Natural killer cell (primary cell): ENCODE measurements around the gene CEP85. TPM values are rescaled to one million over a fixed set of nuclear protein-coding genes. Genes with fewer than 3 reads are reported as not detected.

Experiments
- ATAC-seq, 3 donors: fragments of 150-1000 bp in 2 of 3; fragments of 200-7000 bp in 1 of 3; cut with Tn5 transposase; 1 replicate in 1 of 3; 2 replicates in 2 of 3; pipeline ENCODE4 v1.10.0; 2021; ENCODE audit warnings: mild to moderate bottlenecking in 2 of 3, moderate library complexity in 2 of 3
- DNase-seq, 2 donors: peaks; one replicate each; pipeline versions ENCODE4 v3.0.0 to v3.0.0-alpha.2; 2013 to 2021; ENCODE audit warnings: mixed read lengths in 1 of 2
- H3K27ac ChIP-seq: one replicate; pipeline ENCODE4 v1.5.1; 2013; ENCODE audit warnings: mild to moderate bottlenecking, low read length
- H3K27me3 ChIP-seq: one replicate; pipeline ENCODE4 v1.6.1; 2013; ENCODE audit warnings: low read length; ENCODE audit not compliant: control insufficient read depth, insufficient read depth
- H3K36me3 ChIP-seq: one replicate; pipeline ENCODE4 v1.6.1; 2013; ENCODE audit warnings: low read length; ENCODE audit not compliant: control insufficient read depth, insufficient read depth
- H3K4me1 ChIP-seq: one replicate; pipeline ENCODE4 v1.6.1; 2013; ENCODE audit warnings: low read length; ENCODE audit not compliant: control insufficient read depth, insufficient read depth
- H3K4me3 ChIP-seq: one replicate; pipeline ENCODE4 v1.5.1; 2013; ENCODE audit warnings: low read length
- H3K9me3 ChIP-seq: one replicate; pipeline ENCODE4 v1.6.1; 2013; ENCODE audit warnings: low read length; ENCODE audit not compliant: control insufficient read depth, insufficient read depth
- H3K27ac Mint-ChIP-seq, 2 donors: one replicate each; pipeline ENCODE4 v1.8.0; 2022; ENCODE audit warnings: mild to moderate bottlenecking in 2 of 2, mixed read lengths in 2 of 2, moderate library complexity in 1 of 2
- H3K27me3 Mint-ChIP-seq, 2 donors: one replicate each; pipeline ENCODE4 v1.8.0; 2022; ENCODE audit warnings: low read depth in 2 of 2, mixed read lengths in 2 of 2
- H3K36me3 Mint-ChIP-seq: one replicate; pipeline ENCODE4 v1.8.0; 2022; ENCODE audit warnings: mixed read lengths
- H3K4me1 Mint-ChIP-seq, 2 donors: one replicate each; pipeline ENCODE4 v1.8.0; 2022; ENCODE audit warnings: mixed read lengths in 2 of 2
- H3K4me3 Mint-ChIP-seq: one replicate; pipeline ENCODE4 v1.8.0; 2022; ENCODE audit warnings: mild to moderate bottlenecking, moderate library complexity, mixed read lengths
- H3K9me3 Mint-ChIP-seq, 2 donors: one replicate each; pipeline ENCODE4 v1.8.0; 2022; ENCODE audit warnings: mixed read lengths in 2 of 2
- CTCF ChIP-seq: fragments of 200-600 bp; IDR thresholded peaks from one replicate; pipeline ENCODE4 v1.8.0; 2022; ENCODE audit warnings: antibody characterized with exemption
- WGBS: methylation state at CpG from one replicate; pipeline ENCODE4 v1.1.7; 2013; ENCODE audit warnings: missing lambda C conversion rate; ENCODE audit not compliant: insufficient coverage; 5-methylcytosine and 5-hydroxymethylcytosine counted together
- intact Hi-C: fragments of 100-400 bp; cut with micrococcal nuclease; formaldehyde crosslinking; loops from one replicate; pipeline ENCODE4 v1.14.2; 2022
- total RNA-seq, 4 donors: library from RNA; stranded (reverse); fragments of 120-200 nt in 1 of 4; gene quantifications; one replicate each; pipeline versions ENCODE4 v1.2.3 to v1.2.4, GENCODE V29; 2013 to 2022

CEP85 gene
- total RNA-seq, 3 donors from 2014 or later (not counting 1 experiment from before 2014, with no cell fraction given) = 13.0 to 20.4 (median 18.0) TPM

GRCh38 chr1:26281091-26281958 lies 47.3 kb downstream of the CEP85 start:
- TF ChIP-seq CTCF = no peak
- no peaks in the 10 kb centered on the region for H3K36me3 Mint-ChIP-seq
- H3K27me3 Mint-ChIP-seq = no peaks in the 10 kb centered on the region
- WGBS = 91% methylated on average over 5 of the region's 5 CpGs
- peak overlapping the region; percentile 93 for H3K4me3 Mint-ChIP-seq
- no peak for ATAC-seq
- peak overlapping the region; percentile 82 to 86 for H3K27ac Mint-ChIP-seq
- H3K4me1 Mint-ChIP-seq = peaks cover 73 to 90% of the 10 kb centered on the region in 2 donors
- Histone ChIP-seq H3K27me3 (no peaks in the 10 kb centered on the region), H3K4me1 (peaks cover 97% of the 10 kb centered on the region), H3K9me3 (no peaks in the 10 kb centered on the region), H3K36me3 (peaks cover 32% of the 10 kb centered on the region), H3K27ac (peak overlapping the region; percentile 51), H3K4me3 (peak overlapping the region; percentile 3)
- no peaks in the 10 kb centered on the region for H3K9me3 Mint-ChIP-seq
- intact Hi-C loops = no loop called here
- peak in 1 of 2 donors; percentile 35 for DNase-seq

GRCh38 chr1:26281971-26282370 lies 48.0 kb downstream of the CEP85 start:
- ATAC-seq (no peak), DNase-seq (no peak)
- Mint-ChIP-seq H3K4me3 (peak overlapping the region; percentile 93), H3K27me3 (no peaks in the 10 kb centered on the region), H3K4me1 (peaks cover 70 to 90% of the 10 kb centered on the region in 2 donors), H3K9me3 (no peaks in the 10 kb centered on the region), H3K36me3 (no peaks in the 10 kb centered on the region), H3K27ac (peak overlapping the region; percentile 86 to 96)
- intact Hi-C loops = no loop called here
- TF ChIP-seq CTCF = no peak
- Histone ChIP-seq H3K36me3 (peaks cover 31% of the 10 kb centered on the region), H3K4me1 (peaks cover 97% of the 10 kb centered on the region), H3K4me3 (no peak overlapping the region), H3K27me3 (no peaks in the 10 kb centered on the region), H3K9me3 (no peaks in the 10 kb centered on the region), H3K27ac (peak overlapping the region; percentile 17)
- 58% methylated on average over 15 of the region's 15 CpGs for WGBS

- Histone ChIP-seq H3K27ac (no peak overlapping the region), H3K4me3 (no peak overlapping the region), H3K9me3 (no peaks in the 10 kb centered on the region), H3K4me1 (peaks cover 97% of the 10 kb centered on the region), H3K27me3 (no peaks in the 10 kb centered on the region), H3K36me3 (peaks cover 27% of the 10 kb centered on the region)
- intact Hi-C loops = no loop called here
- Mint-ChIP-seq H3K27me3 (no peaks in the 10 kb centered on the region), H3K4me3 (peak overlapping the region; percentile 21), H3K36me3 (no peaks in the 10 kb centered on the region), H3K4me1 (peaks cover 71 to 90% of the 10 kb centered on the region in 2 donors), H3K9me3 (no peaks in the 10 kb centered on the region), H3K27ac (peak overlapping the region; percentile 86 to 96)
- 93% methylated on average over 18 of the region's 22 CpGs for WGBS
- no peak for ATAC-seq
- no peak for TF ChIP-seq CTCF
- no peak for DNase-seq
These were observed 48.5 kb downstream of the CEP85 start for GRCh38 chr1:26282401-26282918.
